Liver (tissue), 9 donors: ENCODE results near the gene MESD. TPM values are rescaled to one million over a fixed set of nuclear protein-coding genes. Genes with fewer than 3 reads are reported as not detected.

ENCODE experiments used
- DNase-seq: peaks from one replicate; pipeline ENCODE4 v3.0.0-alpha.2; 2017; ENCODE audit warnings: low spot score
- H3K27ac ChIP-seq, 2 donors: one replicate each; pipeline ENCODE4 v1.7.0; 2013; ENCODE audit warnings: inconsistent platforms in 2 of 2, low read length in 2 of 2, control low read depth in 1 of 2, low read depth in 1 of 2, mild to moderate bottlenecking in 1 of 2
- H3K27me3 ChIP-seq, 4 donors: one replicate each; pipeline versions ENCODE4 v1.6.1 to v1.7.0; 2013; ENCODE audit warnings: low read length in 3 of 4, inconsistent platforms in 1 of 4, mild to moderate bottlenecking in 1 of 4, moderate library complexity in 1 of 4; ENCODE audit not compliant: control insufficient read depth in 4 of 4, insufficient read depth in 4 of 4
- H3K36me3 ChIP-seq, 4 donors: one replicate each; pipeline versions ENCODE4 v1.6.1 to v1.7.0; 2013; ENCODE audit warnings: low read length in 3 of 4, mild to moderate bottlenecking in 3 of 4, low read depth in 1 of 4, moderate library complexity in 1 of 4; ENCODE audit not compliant: control insufficient read depth in 4 of 4, insufficient read depth in 3 of 4
- H3K4me1 ChIP-seq, 4 donors: one replicate each; pipeline versions ENCODE4 v1.6.1 to v1.7.0; 2013; ENCODE audit warnings: low read length in 3 of 4, mild to moderate bottlenecking in 3 of 4, moderate library complexity in 1 of 4; ENCODE audit not compliant: control insufficient read depth in 4 of 4, insufficient read depth in 4 of 4
- H3K4me3 ChIP-seq, 3 donors: one replicate each; pipeline versions ENCODE4 v1.6.1 to v1.7.0; 2013; ENCODE audit warnings: low read length in 3 of 3, control low read depth in 1 of 3, low read depth in 1 of 3, mild to moderate bottlenecking in 1 of 3
- H3K9ac ChIP-seq, 2 donors: one replicate each; pipeline ENCODE4 v1.7.0; 2013; ENCODE audit warnings: low read length in 2 of 2, mild to moderate bottlenecking in 2 of 2, moderate library complexity in 2 of 2, control low read depth in 1 of 2, low read depth in 1 of 2
- H3K9me3 ChIP-seq, 4 donors: one replicate each; pipeline versions ENCODE4 v1.6.1 to v1.7.0; 2013; ENCODE audit warnings: low read length in 3 of 4; ENCODE audit not compliant: control insufficient read depth in 4 of 4
- EGR1 ChIP-seq, 2 donors: IDR thresholded peaks; 2 replicates each; pipeline ENCODE4 v1.6.1; 2016 to 2018; ENCODE audit warnings: antibody characterized with exemption in 2 of 2, low read depth in 2 of 2
- FOXA1 ChIP-seq: IDR thresholded peaks from 2 replicates; pipeline ENCODE4 v1.6.1; 2016; ENCODE audit warnings: antibody characterized with exemption
- FOXA2 ChIP-seq: IDR thresholded peaks from 2 replicates; pipeline ENCODE4 v1.6.1; 2016; ENCODE audit warnings: antibody characterized with exemption
- GABPA ChIP-seq, 2 donors: IDR thresholded peaks in 1 of 2; conservative IDR thresholded peaks in 1 of 2; 2 replicates each; pipeline ENCODE4 v1.6.1; 2016; ENCODE audit warnings: antibody characterized with exemption in 2 of 2, mild to moderate bottlenecking in 1 of 2, moderate library complexity in 1 of 2
- HNF4A ChIP-seq, 2 donors: conservative IDR thresholded peaks; 2 replicates each; pipeline ENCODE4 v1.6.1; 2016; ENCODE audit warnings: antibody characterized with exemption in 2 of 2, mild to moderate bottlenecking in 2 of 2
- HNF4G ChIP-seq: IDR thresholded peaks from 2 replicates; pipeline ENCODE4 v1.6.1; 2016; ENCODE audit warnings: antibody characterized with exemption
- JUND ChIP-seq, 2 donors: IDR thresholded peaks; 2 replicates each; pipeline ENCODE4 v1.6.1; 2016; ENCODE audit warnings: antibody characterized with exemption in 2 of 2
- NR2F2 ChIP-seq: IDR thresholded peaks from 2 replicates; pipeline ENCODE4 v1.6.1; 2016; ENCODE audit warnings: antibody characterized with exemption
- RAD21 ChIP-seq, 2 donors: IDR thresholded peaks; 2 replicates each; pipeline ENCODE4 v1.6.1; 2016; ENCODE audit warnings: antibody characterized with exemption in 2 of 2, mild to moderate bottlenecking in 2 of 2
- RXRA ChIP-seq, 2 donors: IDR thresholded peaks; 2 replicates each; pipeline ENCODE4 v1.6.1; 2017 to 2018; ENCODE audit warnings: antibody characterized with exemption in 2 of 2, mild to moderate bottlenecking in 1 of 2
- SP1 ChIP-seq: IDR thresholded peaks from 2 replicates; pipeline ENCODE4 v1.6.1; 2018; ENCODE audit warnings: antibody characterized with exemption, mild to moderate bottlenecking
- TAF1 ChIP-seq: conservative IDR thresholded peaks from 2 replicates; pipeline ENCODE4 v1.6.1; 2016; ENCODE audit warnings: antibody characterized with exemption, mild to moderate bottlenecking
- YY1 ChIP-seq: IDR thresholded peaks from 2 replicates; pipeline ENCODE4 v1.6.1; 2016; ENCODE audit warnings: antibody characterized with exemption, mild to moderate bottlenecking
- WGBS: extraction: QIAGEN DNeasy Blood & Tissue Kit; methylation state at CpG from one replicate; pipeline ENCODE4 v1.1.7; 2013; 5-methylcytosine and 5-hydroxymethylcytosine counted together
- polyA plus RNA-seq, 2 donors: library from polyadenylated mRNA; stranded (reverse) in 1 of 2; unstranded in 1 of 2; fragments of 200-250 nt in 1 of 2; fragments of >200 nt in 1 of 2; fragmentation: Nextera tagmentation in 1 of 2; extraction: Ambion mirVana in 1 of 2; gene quantifications; one replicate each; pipeline versions ENCODE4 v1.2.1 to v1.2.3, GENCODE V29; 2013 to 2015
- total RNA-seq, 2 donors: library from RNA; depleted of rRNA; stranded (reverse); fragments of >200 nt; gene quantifications; one replicate each; pipeline ENCODE4 v1.2.3, GENCODE V29; 2014
- TF ChIP-seq, protein P1 (sequence below): IDR thresholded peaks from 2 replicates; pipeline ENCODE4 v1.6.1; 2016; ENCODE audit warnings: antibody characterized with exemption
- TF ChIP-seq, protein P2 (sequence below): IDR thresholded peaks from 2 replicates; pipeline ENCODE4 v1.6.1; 2016; ENCODE audit warnings: antibody characterized with exemption, mild to moderate bottlenecking
- TF ChIP-seq, protein P3 (sequence below): fragments of 150-350 bp; IDR thresholded peaks from 2 replicates; pipeline ENCODE4 v1.5.1; 2017; ENCODE audit warnings: improper control_type of control experiment, low read depth, low read length; ENCODE audit not compliant: missing input control
- TF ChIP-seq, protein P4 (sequence below): IDR thresholded peaks from 2 replicates; pipeline ENCODE4 v1.6.1; 2016; ENCODE audit warnings: antibody characterized with exemption
- TF ChIP-seq, protein P5 (sequence below): IDR thresholded peaks from 2 replicates; pipeline ENCODE4 v1.6.1; 2016; ENCODE audit warnings: antibody characterized with exemption
- donor health status: healthy.
- donor health status: healthy.
- donor health status: healthy.
- donor health status: healthy.
- donor health status: healthy.

The MESD gene
- total and polyA plus RNA-seq, 4 donors: 15.3 to 24.0 (median 17.0) TPM

DNA sequence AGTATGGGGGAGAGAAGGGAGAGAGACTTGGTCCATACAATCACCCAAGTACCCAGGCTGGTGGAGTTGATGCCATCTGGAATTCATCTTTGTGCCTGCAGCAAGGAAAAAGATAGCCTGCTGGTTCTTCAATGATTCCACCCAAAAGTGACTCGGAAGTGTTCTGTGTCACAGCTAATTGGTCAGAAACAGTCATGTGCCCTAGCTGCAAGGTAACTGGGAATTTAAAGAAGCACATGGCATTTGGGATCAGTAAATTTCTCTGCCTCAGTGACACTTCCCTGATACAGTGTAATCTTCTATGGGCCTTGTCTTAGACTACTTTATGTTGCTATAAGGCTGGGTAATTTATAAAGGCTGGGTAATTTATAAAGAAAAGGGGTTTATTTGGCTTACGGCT, 28.6 kb upstream of the MESD start:
- H3K27ac ChIP-seq: no peak overlapping the region
- H3K4me3 ChIP-seq: no peak overlapping the region
- TF ChIP-seq, protein P1, sequence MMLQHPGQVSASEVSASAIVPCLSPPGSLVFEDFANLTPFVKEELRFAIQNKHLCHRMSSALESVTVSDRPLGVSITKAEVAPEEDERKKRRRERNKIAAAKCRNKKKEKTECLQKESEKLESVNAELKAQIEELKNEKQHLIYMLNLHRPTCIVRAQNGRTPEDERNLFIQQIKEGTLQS: no peak
- TF ChIP-seq RAD21 (IDR thresholded peaks at IDR 0.05) (no peak), SP1 (no peak), FOXA2 (no peak), RXRA (IDR thresholded peaks at IDR 0.05) (no peak), EGR1 (IDR thresholded peaks at IDR 0.05; ENCODE audit: low read depth in 2 of 2) (no peak), TAF1 (no peak), HNF4A (conservative IDR thresholded peaks at IDR 0.05) (no peak), JUND (IDR thresholded peaks at IDR 0.05) (no peak), FOXA1 (no peak)
- TF ChIP-seq, protein P2, sequence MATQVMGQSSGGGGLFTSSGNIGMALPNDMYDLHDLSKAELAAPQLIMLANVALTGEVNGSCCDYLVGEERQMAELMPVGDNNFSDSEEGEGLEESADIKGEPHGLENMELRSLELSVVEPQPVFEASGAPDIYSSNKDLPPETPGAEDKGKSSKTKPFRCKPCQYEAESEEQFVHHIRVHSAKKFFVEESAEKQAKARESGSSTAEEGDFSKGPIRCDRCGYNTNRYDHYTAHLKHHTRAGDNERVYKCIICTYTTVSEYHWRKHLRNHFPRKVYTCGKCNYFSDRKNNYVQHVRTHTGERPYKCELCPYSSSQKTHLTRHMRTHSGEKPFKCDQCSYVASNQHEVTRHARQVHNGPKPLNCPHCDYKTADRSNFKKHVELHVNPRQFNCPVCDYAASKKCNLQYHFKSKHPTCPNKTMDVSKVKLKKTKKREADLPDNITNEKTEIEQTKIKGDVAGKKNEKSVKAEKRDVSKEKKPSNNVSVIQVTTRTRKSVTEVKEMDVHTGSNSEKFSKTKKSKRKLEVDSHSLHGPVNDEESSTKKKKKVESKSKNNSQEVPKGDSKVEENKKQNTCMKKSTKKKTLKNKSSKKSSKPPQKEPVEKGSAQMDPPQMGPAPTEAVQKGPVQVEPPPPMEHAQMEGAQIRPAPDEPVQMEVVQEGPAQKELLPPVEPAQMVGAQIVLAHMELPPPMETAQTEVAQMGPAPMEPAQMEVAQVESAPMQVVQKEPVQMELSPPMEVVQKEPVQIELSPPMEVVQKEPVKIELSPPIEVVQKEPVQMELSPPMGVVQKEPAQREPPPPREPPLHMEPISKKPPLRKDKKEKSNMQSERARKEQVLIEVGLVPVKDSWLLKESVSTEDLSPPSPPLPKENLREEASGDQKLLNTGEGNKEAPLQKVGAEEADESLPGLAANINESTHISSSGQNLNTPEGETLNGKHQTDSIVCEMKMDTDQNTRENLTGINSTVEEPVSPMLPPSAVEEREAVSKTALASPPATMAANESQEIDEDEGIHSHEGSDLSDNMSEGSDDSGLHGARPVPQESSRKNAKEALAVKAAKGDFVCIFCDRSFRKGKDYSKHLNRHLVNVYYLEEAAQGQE: no peak
- H3K36me3 ChIP-seq: no peaks in the 10 kb centered on the region
- no peaks in the 10 kb centered on the region for H3K9me3 ChIP-seq
- no peak for DNase-seq
- H3K27me3 ChIP-seq: no peaks in the 10 kb centered on the region
- H3K4me1 ChIP-seq: peaks cover 4 to 14% (median 12%) of the 10 kb centered on the region in 4 donors
- no peak overlapping the region for H3K9ac ChIP-seq
- WGBS: 99% methylated on average over 2 of the region's 2 CpGs

DNA sequence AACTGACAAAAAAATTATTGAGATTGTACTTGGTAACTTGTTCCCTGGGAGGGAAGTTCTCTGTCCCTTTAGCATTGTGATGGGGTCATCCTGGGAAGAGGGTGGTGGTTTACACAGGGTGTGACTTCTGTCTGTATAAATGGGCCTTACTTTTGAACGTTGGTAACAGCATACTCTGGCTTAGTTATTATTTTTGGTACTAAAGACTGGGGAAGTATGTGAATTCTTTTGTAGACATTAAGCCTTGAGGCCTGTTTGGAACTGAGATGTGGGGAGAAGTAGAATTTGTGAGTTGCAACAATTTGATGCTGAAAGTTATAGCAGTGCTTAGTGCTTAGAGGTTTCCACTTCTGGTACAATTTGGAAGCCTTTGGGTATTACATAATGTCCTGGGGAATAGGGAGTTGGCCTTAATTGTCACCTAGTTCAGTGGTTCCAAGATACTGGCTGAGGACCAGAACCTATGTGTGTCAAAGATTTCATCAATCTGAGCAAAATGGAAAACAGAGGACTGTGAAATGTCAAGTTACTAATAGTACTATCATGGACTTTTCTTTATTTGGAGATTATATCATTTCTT, 27.0 kb upstream of the MESD start:
- TF ChIP-seq FOXA2: no peak
- TF ChIP-seq SP1: no peak
- TF ChIP-seq, protein P3, sequence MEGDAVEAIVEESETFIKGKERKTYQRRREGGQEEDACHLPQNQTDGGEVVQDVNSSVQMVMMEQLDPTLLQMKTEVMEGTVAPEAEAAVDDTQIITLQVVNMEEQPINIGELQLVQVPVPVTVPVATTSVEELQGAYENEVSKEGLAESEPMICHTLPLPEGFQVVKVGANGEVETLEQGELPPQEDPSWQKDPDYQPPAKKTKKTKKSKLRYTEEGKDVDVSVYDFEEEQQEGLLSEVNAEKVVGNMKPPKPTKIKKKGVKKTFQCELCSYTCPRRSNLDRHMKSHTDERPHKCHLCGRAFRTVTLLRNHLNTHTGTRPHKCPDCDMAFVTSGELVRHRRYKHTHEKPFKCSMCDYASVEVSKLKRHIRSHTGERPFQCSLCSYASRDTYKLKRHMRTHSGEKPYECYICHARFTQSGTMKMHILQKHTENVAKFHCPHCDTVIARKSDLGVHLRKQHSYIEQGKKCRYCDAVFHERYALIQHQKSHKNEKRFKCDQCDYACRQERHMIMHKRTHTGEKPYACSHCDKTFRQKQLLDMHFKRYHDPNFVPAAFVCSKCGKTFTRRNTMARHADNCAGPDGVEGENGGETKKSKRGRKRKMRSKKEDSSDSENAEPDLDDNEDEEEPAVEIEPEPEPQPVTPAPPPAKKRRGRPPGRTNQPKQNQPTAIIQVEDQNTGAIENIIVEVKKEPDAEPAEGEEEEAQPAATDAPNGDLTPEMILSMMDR: no peak
- TF ChIP-seq HNF4G: no peak
- TF ChIP-seq GABPA (IDR thresholded peaks at IDR 0.05 in 1 of 2, conservative IDR thresholded peaks at IDR 0.05 in 1 of 2): no peak
- TF ChIP-seq, protein P2: no peak
- TF ChIP-seq FOXA1: no peak
- TF ChIP-seq TAF1: no peak
- no peak for TF ChIP-seq HNF4A (conservative IDR thresholded peaks at IDR 0.05)
- TF ChIP-seq, protein P4, sequence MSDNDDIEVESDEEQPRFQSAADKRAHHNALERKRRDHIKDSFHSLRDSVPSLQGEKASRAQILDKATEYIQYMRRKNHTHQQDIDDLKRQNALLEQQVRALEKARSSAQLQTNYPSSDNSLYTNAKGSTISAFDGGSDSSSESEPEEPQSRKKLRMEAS: no peak
- TF ChIP-seq EGR1 (IDR thresholded peaks at IDR 0.05; ENCODE audit: low read depth in 2 of 2): no peak
- TF ChIP-seq NR2F2: no peak
- TF ChIP-seq RXRA (IDR thresholded peaks at IDR 0.05): no peak
- no peak for TF ChIP-seq YY1
- TF ChIP-seq, protein P1: no peak
- TF ChIP-seq, protein P5, sequence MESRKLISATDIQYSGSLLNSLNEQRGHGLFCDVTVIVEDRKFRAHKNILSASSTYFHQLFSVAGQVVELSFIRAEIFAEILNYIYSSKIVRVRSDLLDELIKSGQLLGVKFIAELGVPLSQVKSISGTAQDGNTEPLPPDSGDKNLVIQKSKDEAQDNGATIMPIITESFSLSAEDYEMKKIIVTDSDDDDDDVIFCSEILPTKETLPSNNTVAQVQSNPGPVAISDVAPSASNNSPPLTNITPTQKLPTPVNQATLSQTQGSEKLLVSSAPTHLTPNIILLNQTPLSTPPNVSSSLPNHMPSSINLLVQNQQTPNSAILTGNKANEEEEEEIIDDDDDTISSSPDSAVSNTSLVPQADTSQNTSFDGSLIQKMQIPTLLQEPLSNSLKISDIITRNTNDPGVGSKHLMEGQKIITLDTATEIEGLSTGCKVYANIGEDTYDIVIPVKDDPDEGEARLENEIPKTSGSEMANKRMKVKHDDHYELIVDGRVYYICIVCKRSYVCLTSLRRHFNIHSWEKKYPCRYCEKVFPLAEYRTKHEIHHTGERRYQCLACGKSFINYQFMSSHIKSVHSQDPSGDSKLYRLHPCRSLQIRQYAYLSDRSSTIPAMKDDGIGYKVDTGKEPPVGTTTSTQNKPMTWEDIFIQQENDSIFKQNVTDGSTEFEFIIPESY: no peak
- TF ChIP-seq RAD21 (IDR thresholded peaks at IDR 0.05): no peak
- no peak for TF ChIP-seq JUND (IDR thresholded peaks at IDR 0.05)
- no peak for DNase-seq
- Histone ChIP-seq H3K9ac (no peak overlapping the region), H3K4me3 (no peak overlapping the region), H3K4me1 (peaks cover 6 to 24% (median 21%) of the 10 kb centered on the region in 4 donors), H3K27ac (no peak overlapping the region), H3K36me3 (no peaks in the 10 kb centered on the region), H3K27me3 (no peaks in the 10 kb centered on the region), H3K9me3 (no peaks in the 10 kb centered on the region)
- 69% methylated on average over 1 of the region's 1 CpG for WGBS
